C4-2B (cell line): ENCODE measurements around the gene SFT2D3.

Experiments used
- ZFX ChIP-seq: fragments of 450-650 bp; IDR thresholded peaks from 2 replicates; pipeline ENCODE4 v1.6.1; 2017
- TF ChIP-seq, protein P1 (sequence below): fragments of 450-650 bp; conservative IDR thresholded peaks from 2 replicates; pipeline ENCODE4 v1.5.1; 2017; ENCODE audit warnings: mild to moderate bottlenecking

- TF ChIP-seq, protein P1, sequence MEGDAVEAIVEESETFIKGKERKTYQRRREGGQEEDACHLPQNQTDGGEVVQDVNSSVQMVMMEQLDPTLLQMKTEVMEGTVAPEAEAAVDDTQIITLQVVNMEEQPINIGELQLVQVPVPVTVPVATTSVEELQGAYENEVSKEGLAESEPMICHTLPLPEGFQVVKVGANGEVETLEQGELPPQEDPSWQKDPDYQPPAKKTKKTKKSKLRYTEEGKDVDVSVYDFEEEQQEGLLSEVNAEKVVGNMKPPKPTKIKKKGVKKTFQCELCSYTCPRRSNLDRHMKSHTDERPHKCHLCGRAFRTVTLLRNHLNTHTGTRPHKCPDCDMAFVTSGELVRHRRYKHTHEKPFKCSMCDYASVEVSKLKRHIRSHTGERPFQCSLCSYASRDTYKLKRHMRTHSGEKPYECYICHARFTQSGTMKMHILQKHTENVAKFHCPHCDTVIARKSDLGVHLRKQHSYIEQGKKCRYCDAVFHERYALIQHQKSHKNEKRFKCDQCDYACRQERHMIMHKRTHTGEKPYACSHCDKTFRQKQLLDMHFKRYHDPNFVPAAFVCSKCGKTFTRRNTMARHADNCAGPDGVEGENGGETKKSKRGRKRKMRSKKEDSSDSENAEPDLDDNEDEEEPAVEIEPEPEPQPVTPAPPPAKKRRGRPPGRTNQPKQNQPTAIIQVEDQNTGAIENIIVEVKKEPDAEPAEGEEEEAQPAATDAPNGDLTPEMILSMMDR: no peak
- TF ChIP-seq ZFX: no peak
These were observed 14.6 kb downstream of the SFT2D3 start for GRCh38 chr2:127715778-127716449.
